Endothelial cell of umbilical vein (primary cell): ENCODE measurements around the gene COL18A1. TPM values are rescaled to one million over a fixed set of nuclear protein-coding genes. Genes with fewer than 3 reads are reported as not detected.

Experiments used
- BruUV-seq: library from RNA; stranded (reverse); fragments of 400-500 nt; replicated peaks from 2 replicates; lab custom pipeline; 2021; lab: Mats Ljungman, UMichigan
- CTCF ChIA-PET: fragments of 300-600, 350-600 bp; sonication (Branson Sonifier 250); formaldehyde crosslinking; loops from one replicate; lab custom pipeline; 2021; ENCODE audit warnings: antibody characterized with exemption, inconsistent platforms; lab: Charles Lee
- POLR2A ChIA-PET: fragments of 300-600, 350-600 bp; sonication (Branson Sonifier 250); formaldehyde crosslinking; loops from one replicate; lab custom pipeline; 2021; ENCODE audit warnings: antibody characterized with exemption, inconsistent platforms; lab: Charles Lee
- DNase-seq: peaks from one replicate; pipeline ENCODE4 v3.0.0-alpha.2; 2011; ENCODE audit warnings: low read depth, low spot score
- FAIRE-seq: peaks from 2 replicates; lab custom pipeline; 2011; peaks lifted over from hg19 to GRCh38; lab: Jason Lieb, UNC
- H2AFZ ChIP-seq: 2 replicates; pipeline ENCODE4 v1.6.0; 2012; ENCODE audit warnings: low read depth, low read length, control low read depth, inconsistent platforms
- H3K27ac ChIP-seq: 2 replicates; pipeline ENCODE4 v1.5.1; 2011; ENCODE audit warnings: low read depth, mild to moderate bottlenecking, control low read depth, low read length, moderate library complexity; ENCODE audit not compliant: insufficient read depth
- H3K27me3 ChIP-seq, 2 experiments: 2 replicates each; pipeline versions ENCODE4 v1.6.0 to v1.6.1; 2011; ENCODE audit warnings: low read length in 2 of 2, mixed read lengths in 1 of 2; ENCODE audit not compliant: control insufficient read depth in 2 of 2, insufficient read depth in 2 of 2
- H3K36me3 ChIP-seq, 2 experiments: 2 replicates in 1 of 2; 3 replicates in 1 of 2; pipeline ENCODE4 v1.5.1; 2011; ENCODE audit warnings: low read length in 2 of 2, mild to moderate bottlenecking in 1 of 2, moderate library complexity in 1 of 2; ENCODE audit not compliant: control insufficient read depth in 2 of 2, insufficient read depth in 2 of 2; ENCODE audit errors: extremely low read depth in 1 of 2
- H3K4me1 ChIP-seq: 3 replicates; pipeline ENCODE4 v1.5.1; 2011; ENCODE audit warnings: mild to moderate bottlenecking, low read length; ENCODE audit not compliant: control insufficient read depth, insufficient read depth; ENCODE audit errors: extremely low read depth
- H3K4me2 ChIP-seq: 2 replicates; pipeline ENCODE4 v1.6.1; 2011; ENCODE audit warnings: low read length, control low read depth, mixed read lengths; ENCODE audit not compliant: insufficient read depth
- H3K4me3 ChIP-seq, 3 experiments: fragments of 200-600 bp in 1 of 3; sonication (generic), shearing (Covaris generic) in 1 of 3; replicated peaks in 1 of 3; 2 replicates each; pipeline ENCODE4 v1.5.1; 2011 to 2016; ENCODE audit warnings: control low read depth in 3 of 3, low read length in 3 of 3, mild to moderate bottlenecking in 2 of 3, inconsistent platforms in 1 of 3, low read depth in 1 of 3, moderate library complexity in 1 of 3; ENCODE audit not compliant: insufficient read depth in 1 of 3
- H3K79me2 ChIP-seq: 2 replicates; pipeline ENCODE4 v1.6.0; 2012; ENCODE audit warnings: low read length, inconsistent platforms; ENCODE audit not compliant: control insufficient read depth, insufficient read depth
- H3K9ac ChIP-seq: replicated peaks from 2 replicates; pipeline ENCODE3; 2011; ENCODE audit warnings: low read length, control low read depth; ENCODE audit not compliant: insufficient read depth; ENCODE audit errors: extremely low read depth
- H3K9me1 ChIP-seq: replicated peaks from 3 replicates; pipeline ENCODE4 v1.6.0; 2011; ENCODE audit warnings: mild to moderate bottlenecking, low read length; ENCODE audit not compliant: control insufficient read depth, insufficient read depth; ENCODE audit errors: extremely low read depth
- H3K9me3 ChIP-seq: replicated peaks from 2 replicates; pipeline ENCODE4 v1.5.1; 2012; ENCODE audit warnings: low read length, inconsistent platforms; ENCODE audit not compliant: control insufficient read depth, insufficient read depth
- H4K20me1 ChIP-seq: replicated peaks from 2 replicates; pipeline ENCODE3; 2011; ENCODE audit warnings: mild to moderate bottlenecking, low read length; ENCODE audit not compliant: control insufficient read depth, insufficient read depth; ENCODE audit errors: extremely low read depth
- EZH2 ChIP-seq: IDR thresholded peaks from 2 replicates; pipeline ENCODE4 v1.6.1; 2012; ENCODE audit warnings: borderline replicate concordance, low read depth, mild to moderate bottlenecking, moderate library complexity, low read length, inconsistent platforms; ENCODE audit not compliant: severe bottlenecking
- FOS ChIP-seq: IDR thresholded peaks from 2 replicates; pipeline ENCODE4 v1.6.1; 2011; ENCODE audit warnings: mild to moderate bottlenecking, low read length, moderate library complexity, borderline replicate concordance; ENCODE audit not compliant: insufficient read depth
- GATA2 ChIP-seq: IDR thresholded peaks from 2 replicates; pipeline ENCODE4 v1.7.0; 2011; ENCODE audit warnings: low read depth, mild to moderate bottlenecking, moderate library complexity, mixed read lengths, low read length; ENCODE audit not compliant: insufficient read length, insufficient read depth
- JUN ChIP-seq: IDR thresholded peaks from 2 replicates; pipeline ENCODE4 v1.6.1; 2011; ENCODE audit warnings: borderline replicate concordance, low read depth; ENCODE audit not compliant: insufficient read length, insufficient read depth
- MYC ChIP-seq: IDR thresholded peaks from one replicate; pipeline ENCODE4 v1.6.1; 2011; ENCODE audit warnings: mild to moderate bottlenecking, low read depth, low read length
- POLR2A ChIP-seq: IDR thresholded peaks from 2 replicates; pipeline ENCODE4 v1.6.1; 2012; ENCODE audit warnings: low read depth, mild to moderate bottlenecking, control low read depth, low read length
- POLR2AphosphoS5 ChIP-seq: IDR thresholded peaks from 2 replicates; pipeline ENCODE4 v1.6.1; 2012; ENCODE audit warnings: low read depth, mild to moderate bottlenecking, control low read depth, low read length, moderate library complexity; ENCODE audit not compliant: insufficient read depth
- dilution Hi-C: fragments of 300-500 bp; cut with MboI; formaldehyde crosslinking; loops from one replicate; pipeline ENCODE4 v1.15.0; 2019; ENCODE audit warnings: low sequenced_read_pairs; ENCODE audit not compliant: extremely low pct_ligation_motif_present
- intact Hi-C: fragments of 100-400 bp; cut with micrococcal nuclease; formaldehyde crosslinking; loops from one replicate; pipeline ENCODE4 v1.10.0; 2022
- polyA plus RNA-seq, 4 experiments: library from polyadenylated mRNA; depleted of rRNA in 3 of 4; stranded (reverse) in 3 of 4; unstranded in 1 of 4; fragments of >200 nt; gene quantifications; 2 replicates each; pipeline versions ENCODE4 v1.2.1 to v1.2.3, GENCODE V29; 2011 to 2012; ENCODE audit warnings: missing spikeins in 1 of 4
- total RNA-seq: library from RNA; stranded (reverse); gene quantifications from 2 replicates; pipeline ENCODE4 v1.2.3, GENCODE V29; 2021
- TF ChIP-seq, protein P1 (sequence below), 2 donors: IDR thresholded peaks; 1 replicate in 1 of 2; 2 replicates in 1 of 2; pipeline ENCODE4 v1.5.1; 2011; ENCODE audit warnings: low read length in 2 of 2, mild to moderate bottlenecking in 2 of 2, moderate library complexity in 2 of 2, control low read depth in 1 of 2, inconsistent platforms in 1 of 2, low read depth in 1 of 2; ENCODE audit not compliant: insufficient read depth in 1 of 2; ENCODE audit errors: extremely low read depth in 1 of 2
- TF ChIP-seq, protein P2 (sequence below): IDR thresholded peaks from 2 replicates; pipeline ENCODE4 v1.6.1; 2011; ENCODE audit not compliant: insufficient read depth, insufficient read length

Gene COL18A1
- total and polyA plus RNA-seq, 2 donors (not counting 3 experiments of a cell fraction or from before 2014, with no cell fraction given) = 198 to 252 TPM

DNA sequence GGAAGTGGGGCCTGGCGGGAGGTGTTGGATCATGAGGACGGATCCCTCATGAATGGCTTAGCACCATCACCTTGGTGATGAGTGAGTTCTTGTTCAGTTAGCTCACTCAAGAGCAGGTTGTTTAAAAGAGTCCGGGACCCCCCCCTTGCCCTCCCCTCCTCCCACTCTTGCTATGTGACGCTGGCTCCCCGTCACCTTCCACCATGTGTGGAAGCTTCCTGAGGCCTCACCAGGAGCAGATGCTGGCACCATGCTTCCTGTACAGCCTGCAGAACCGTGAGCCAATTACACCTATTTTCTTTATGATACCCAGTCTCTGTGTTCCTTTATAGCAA, 140.2 kb downstream of the COL18A1 start:
- TF ChIP-seq GATA2 (no peak), JUN (no peak), POLR2A (no peak), POLR2AphosphoS5 (no peak), MYC (no peak), EZH2 (no peak), FOS (no peak)
- TF ChIP-seq, protein P1, sequence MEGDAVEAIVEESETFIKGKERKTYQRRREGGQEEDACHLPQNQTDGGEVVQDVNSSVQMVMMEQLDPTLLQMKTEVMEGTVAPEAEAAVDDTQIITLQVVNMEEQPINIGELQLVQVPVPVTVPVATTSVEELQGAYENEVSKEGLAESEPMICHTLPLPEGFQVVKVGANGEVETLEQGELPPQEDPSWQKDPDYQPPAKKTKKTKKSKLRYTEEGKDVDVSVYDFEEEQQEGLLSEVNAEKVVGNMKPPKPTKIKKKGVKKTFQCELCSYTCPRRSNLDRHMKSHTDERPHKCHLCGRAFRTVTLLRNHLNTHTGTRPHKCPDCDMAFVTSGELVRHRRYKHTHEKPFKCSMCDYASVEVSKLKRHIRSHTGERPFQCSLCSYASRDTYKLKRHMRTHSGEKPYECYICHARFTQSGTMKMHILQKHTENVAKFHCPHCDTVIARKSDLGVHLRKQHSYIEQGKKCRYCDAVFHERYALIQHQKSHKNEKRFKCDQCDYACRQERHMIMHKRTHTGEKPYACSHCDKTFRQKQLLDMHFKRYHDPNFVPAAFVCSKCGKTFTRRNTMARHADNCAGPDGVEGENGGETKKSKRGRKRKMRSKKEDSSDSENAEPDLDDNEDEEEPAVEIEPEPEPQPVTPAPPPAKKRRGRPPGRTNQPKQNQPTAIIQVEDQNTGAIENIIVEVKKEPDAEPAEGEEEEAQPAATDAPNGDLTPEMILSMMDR (IDR thresholded peaks at IDR 0.05; ENCODE audit: extremely low read depth in 1 of 2, insufficient read depth in 1 of 2, low read depth in 1 of 2, low read length in 2 of 2) = no peak
- TF ChIP-seq, protein P2, sequence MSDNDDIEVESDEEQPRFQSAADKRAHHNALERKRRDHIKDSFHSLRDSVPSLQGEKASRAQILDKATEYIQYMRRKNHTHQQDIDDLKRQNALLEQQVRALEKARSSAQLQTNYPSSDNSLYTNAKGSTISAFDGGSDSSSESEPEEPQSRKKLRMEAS = no peak
- dilution Hi-C loops = no loop called here
- BruUV-seq = no TSS peak

More for the DNA sequence above, 140.2 kb downstream of the COL18A1 start:
- Histone ChIP-seq H3K4me3 (no peak overlapping the region), H3K9ac (no peak overlapping the region), H3K27ac (no peak overlapping the region), H3K9me3 (no peaks in the 10 kb centered on the region), H3K4me2 (no peak overlapping the region), H2AFZ (no peak overlapping the region), H3K79me2 (peaks cover 16% of the 10 kb centered on the region), H3K27me3 (no peaks in the 10 kb centered on the region), H3K36me3 (no peaks in the 10 kb centered on the region), H4K20me1 (no peaks in the 10 kb centered on the region), H3K9me1 (no peaks in the 10 kb centered on the region), H3K4me1 (peaks cover 12% of the 10 kb centered on the region)
- POLR2A ChIA-PET = no interaction called here
- CTCF ChIA-PET = no interaction called here
- DNase-seq (no peak), FAIRE-seq (no peak)
- intact Hi-C loops = no loop called here
